GM12878 (cell line): ENCODE measurements around the gene MCOLN1. TPM values are rescaled to one million over a fixed set of nuclear protein-coding genes. Genes with fewer than 3 reads are reported as not detected.

Experiments
- ATAC-seq: fragments of 200-7000 bp; cut with Tn5 transposase; 3 replicates; pipeline ENCODE4 v1.9.1; 2020; ENCODE audit warnings: mild to moderate bottlenecking, moderate library complexity
- BruUV-seq: library from RNA; stranded (reverse); fragments of 400-500 nt; replicated peaks from 2 replicates; lab custom pipeline; 2021; lab: Mats Ljungman, UMichigan
- CTCF ChIA-PET: fragments of 300-600 bp; sonication (Branson Sonifier 250); formaldehyde crosslinking; extraction: SDS; loops from one replicate; lab custom pipeline; 2021; ENCODE audit warnings: inconsistent platforms; lab: Yijun Ruan, JAX
- POLR2A ChIA-PET: fragments of 350-600 bp; formaldehyde crosslinking; extraction: SDS; loops from one replicate; lab custom pipeline; 2021; ENCODE audit warnings: inconsistent platforms; lab: Charles Lee
- RAD21 ChIA-PET: fragments of 300-600 bp; sonication (Branson Sonifier 250); formaldehyde crosslinking; loops from one replicate; lab custom pipeline; 2023; ENCODE audit warnings: antibody characterized with exemption; ENCODE audit not compliant: unreplicated experiment; lab: Charles Lee
- SMC1A ChIA-PET: fragments of 300-600 bp; sonication (Branson Sonifier 250); formaldehyde crosslinking; loops from one replicate; lab custom pipeline; 2023; ENCODE audit not compliant: unreplicated experiment, uncharacterized antibody; lab: Charles Lee
- DNase-seq: peaks from one replicate; pipeline ENCODE4 v3.0.0-alpha.2; 2011; ENCODE audit warnings: low read depth, low spot score
- FAIRE-seq: peaks from 3 replicates; lab custom pipeline; 2011; peaks lifted over from hg19 to GRCh38; lab: Jason Lieb, UNC
- H2AFZ ChIP-seq: 2 replicates; pipeline ENCODE4 v1.6.0; 2011; ENCODE audit warnings: low read depth, low read length, control low read depth; ENCODE audit not compliant: control insufficient read depth
- H3K27ac ChIP-seq: 2 replicates; pipeline ENCODE4 v1.5.1; 2011; ENCODE audit warnings: control low read depth; ENCODE audit not compliant: control insufficient read depth, insufficient read depth
- H3K27me3 ChIP-seq, 2 experiments: replicated peaks in 1 of 2; 2 replicates each; pipeline versions ENCODE4 v1.6.0 to v1.6.1; 2011; ENCODE audit warnings: low read length in 1 of 2; ENCODE audit not compliant: control insufficient read depth in 2 of 2, insufficient read depth in 2 of 2
- H3K36me3 ChIP-seq, 2 experiments: 2 replicates each; pipeline ENCODE4 v1.5.1; 2011; ENCODE audit warnings: low read length in 1 of 2; ENCODE audit not compliant: control insufficient read depth in 2 of 2, insufficient read depth in 2 of 2
- H3K4me1 ChIP-seq: 2 replicates; pipeline ENCODE4 v1.6.1; 2011; ENCODE audit warnings: mild to moderate bottlenecking, low read length, moderate library complexity, mixed read lengths; ENCODE audit not compliant: control insufficient read depth, insufficient read depth
- H3K4me2 ChIP-seq: 2 replicates; pipeline ENCODE4 v1.6.0; 2011; ENCODE audit warnings: control low read depth; ENCODE audit not compliant: control insufficient read depth, insufficient read depth
- H3K4me3 ChIP-seq: fragments of 200-600 bp; sonication (generic); 2 replicates; pipeline ENCODE4 v1.5.1; 2016
- H3K79me2 ChIP-seq: 2 replicates; pipeline ENCODE4 v1.6.0; 2011; ENCODE audit warnings: low read length; ENCODE audit not compliant: control insufficient read depth, insufficient read depth
- H3K9ac ChIP-seq: 2 replicates; pipeline ENCODE4 v1.8.0; 2011; ENCODE audit warnings: low read length, control low read depth, mixed read lengths; ENCODE audit not compliant: control insufficient read depth, insufficient read depth
- H3K9me3 ChIP-seq: replicated peaks from 3 replicates; pipeline ENCODE4 v1.5.1; 2011; ENCODE audit warnings: mild to moderate bottlenecking, low read length; ENCODE audit not compliant: control insufficient read depth, insufficient read depth
- H4K20me1 ChIP-seq: 2 replicates; pipeline ENCODE4 v1.6.0; 2011; ENCODE audit not compliant: control insufficient read depth, insufficient read depth
- CREM ChIP-seq: IDR thresholded peaks from 2 replicates; pipeline ENCODE4 v1.6.1; 2014; ENCODE audit warnings: antibody characterized with exemption, low read depth
- HCFC1 ChIP-seq: fragments of 150-350 bp; IDR thresholded peaks from 2 replicates; pipeline ENCODE4 v1.6.1; 2014; ENCODE audit warnings: low read length
- KAT2A ChIP-seq: conservative IDR thresholded peaks from 2 replicates; pipeline ENCODE4 v1.6.1; 2011; ENCODE audit warnings: low read depth, low read length; ENCODE audit not compliant: control insufficient read depth
- MXI1 ChIP-seq: fragments of 150-350 bp; IDR thresholded peaks from 2 replicates; pipeline ENCODE4 v1.6.1; 2011; ENCODE audit warnings: low read depth, mild to moderate bottlenecking, inconsistent platforms, low read length, improper control_type of control experiment
- WGBS: methylation state at CpG from one replicate; pipeline ENCODE4 v1.1.6; 2016; ENCODE audit warnings: low lambda C conversion rate; ENCODE audit not compliant: insufficient replicate concordance, insufficient coverage; ENCODE audit errors: missing lambda C conversion rate; 5-methylcytosine and 5-hydroxymethylcytosine counted together
- in situ Hi-C: fragments of 300-500 bp; cut with MboI; formaldehyde crosslinking; loops from 9 replicates; pipeline ENCODE4 v1.14.3; 2018; ENCODE audit warnings: mixed read lengths
- intact Hi-C: fragments of 100-400 bp; cut with micrococcal nuclease; formaldehyde crosslinking; loops from one replicate; pipeline ENCODE4 v1.14.2; 2022; ENCODE audit not compliant: unreplicated experiment
- polyA plus RNA-seq, 11 experiments: library from polyadenylated mRNA; depleted of rRNA in 4 of 11; unstranded in 6 of 11; stranded (reverse) in 5 of 11; fragments of >200 nt; fragmentation: Nextera tagmentation in 4 of 11; fragmentation: Illumina TruSeq in 1 of 11; extraction: Ambion mirVana in 4 of 11; extraction: Trizol in 1 of 11; gene quantifications; 1 replicate in 1 of 11; 2 replicates in 10 of 11; pipeline versions ENCODE4 v1.2.1 to v1.2.3, GENCODE V29; 2011 to 2016; ENCODE audit warnings: inconsistent platforms in 2 of 11, missing spikeins in 2 of 11, low read depth in 1 of 11
- total RNA-seq, 4 experiments: library from RNA; depleted of rRNA in 3 of 4; stranded (reverse); fragments of >200 nt in 3 of 4; fragmentation: Illumina TruSeq in 1 of 4; extraction: Trizol in 1 of 4; gene quantifications; 2 replicates each; pipeline versions ENCODE4 v1.2.1 to v1.2.3, GENCODE V29; 2013 to 2021
- TF ChIP-seq, protein P1 (sequence below): fragments of 450-650 bp; IDR thresholded peaks from 2 replicates; pipeline ENCODE4 v1.6.1; 2018; ENCODE audit warnings: mild to moderate bottlenecking, low read depth, moderate library complexity; ENCODE audit not compliant: partially characterized antibody
- TF ChIP-seq, protein P2 (sequence below): IDR thresholded peaks from 2 replicates; pipeline ENCODE4 v1.6.1; 2011; ENCODE audit warnings: borderline replicate concordance, low read depth, mild to moderate bottlenecking, moderate library complexity, mixed read lengths, low read length; ENCODE audit not compliant: insufficient read depth; ENCODE audit errors: extremely low read length

MCOLN1 gene
- total and polyA plus RNA-seq, 10 of the 15 experiments (the other 5 are each of a cell fraction or from before 2014, with no cell fraction given), result 0.42 to 15.6 (median 4.9) TPM

- no peaks in the 10 kb centered on the region for H4K20me1 ChIP-seq
- no peak overlapping the region for H3K4me3 ChIP-seq
- no peak for FAIRE-seq
- no peak for ATAC-seq
- no peaks in the 10 kb centered on the region for H3K36me3 ChIP-seq
- no peak overlapping the region for H3K4me2 ChIP-seq
- no TSS peak for BruUV-seq
- in situ Hi-C loops (no loop called here), intact Hi-C loops (no loop called here)
- TF ChIP-seq, protein P1, sequence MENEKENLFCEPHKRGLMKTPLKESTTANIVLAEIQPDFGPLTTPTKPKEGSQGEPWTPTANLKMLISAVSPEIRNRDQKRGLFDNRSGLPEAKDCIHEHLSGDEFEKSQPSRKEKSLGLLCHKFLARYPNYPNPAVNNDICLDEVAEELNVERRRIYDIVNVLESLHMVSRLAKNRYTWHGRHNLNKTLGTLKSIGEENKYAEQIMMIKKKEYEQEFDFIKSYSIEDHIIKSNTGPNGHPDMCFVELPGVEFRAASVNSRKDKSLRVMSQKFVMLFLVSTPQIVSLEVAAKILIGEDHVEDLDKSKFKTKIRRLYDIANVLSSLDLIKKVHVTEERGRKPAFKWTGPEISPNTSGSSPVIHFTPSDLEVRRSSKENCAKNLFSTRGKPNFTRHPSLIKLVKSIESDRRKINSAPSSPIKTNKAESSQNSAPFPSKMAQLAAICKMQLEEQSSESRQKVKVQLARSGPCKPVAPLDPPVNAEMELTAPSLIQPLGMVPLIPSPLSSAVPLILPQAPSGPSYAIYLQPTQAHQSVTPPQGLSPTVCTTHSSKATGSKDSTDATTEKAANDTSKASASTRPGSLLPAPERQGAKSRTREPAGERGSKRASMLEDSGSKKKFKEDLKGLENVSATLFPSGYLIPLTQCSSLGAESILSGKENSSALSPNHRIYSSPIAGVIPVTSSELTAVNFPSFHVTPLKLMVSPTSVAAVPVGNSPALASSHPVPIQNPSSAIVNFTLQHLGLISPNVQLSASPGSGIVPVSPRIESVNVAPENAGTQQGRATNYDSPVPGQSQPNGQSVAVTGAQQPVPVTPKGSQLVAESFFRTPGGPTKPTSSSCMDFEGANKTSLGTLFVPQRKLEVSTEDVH, result no peak
- no peak for TF ChIP-seq HCFC1
- TF ChIP-seq, protein P2, sequence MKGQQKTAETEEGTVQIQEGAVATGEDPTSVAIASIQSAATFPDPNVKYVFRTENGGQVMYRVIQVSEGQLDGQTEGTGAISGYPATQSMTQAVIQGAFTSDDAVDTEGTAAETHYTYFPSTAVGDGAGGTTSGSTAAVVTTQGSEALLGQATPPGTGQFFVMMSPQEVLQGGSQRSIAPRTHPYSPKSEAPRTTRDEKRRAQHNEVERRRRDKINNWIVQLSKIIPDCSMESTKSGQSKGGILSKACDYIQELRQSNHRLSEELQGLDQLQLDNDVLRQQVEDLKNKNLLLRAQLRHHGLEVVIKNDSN, result no peak
- no peak for TF ChIP-seq MXI1
- TF ChIP-seq CREM, result no peak
- TF ChIP-seq KAT2A, result no peak
- H3K27ac ChIP-seq, result no peak overlapping the region
- ChIA-PET RAD21 (no interaction called here), POLR2A (no interaction called here), CTCF (interaction anchor here (0.8 kb wide), 1 partner anchor 11 kb away, joined by 4 read pairs; no protein-coding TSS in a partner anchor), SMC1A (interaction anchor here (1.0 kb wide), 1 partner anchor 11 kb away, joined by 4 read pairs; no protein-coding TSS in a partner anchor)
- no peak overlapping the region for H3K9ac ChIP-seq
- no peaks in the 10 kb centered on the region for H3K9me3 ChIP-seq
- no peaks in the 10 kb centered on the region for H3K79me2 ChIP-seq
- no peak for DNase-seq
- no peaks in the 10 kb centered on the region for H3K27me3 ChIP-seq
- WGBS, result 85% methylated on average over 6 of the region's 6 CpGs
- H3K4me1 ChIP-seq, result no peaks in the 10 kb centered on the region
- no peak overlapping the region for H2AFZ ChIP-seq
Measured at GRCh38 chr19:7579182-7579581, 56.8 kb downstream of the MCOLN1 start.
